GM19395 (cell line): ENCODE results near the gene KRT85.

Source experiments
- ATAC-seq: cut with Tn5 transposase; IDR thresholded peaks from one replicate; pipeline ENCODE4 v1.9.1; 2021; ENCODE audit warnings: mild to moderate bottlenecking, moderate library complexity; ENCODE audit not compliant: unreplicated experiment

The KRT85 gene

DNA sequence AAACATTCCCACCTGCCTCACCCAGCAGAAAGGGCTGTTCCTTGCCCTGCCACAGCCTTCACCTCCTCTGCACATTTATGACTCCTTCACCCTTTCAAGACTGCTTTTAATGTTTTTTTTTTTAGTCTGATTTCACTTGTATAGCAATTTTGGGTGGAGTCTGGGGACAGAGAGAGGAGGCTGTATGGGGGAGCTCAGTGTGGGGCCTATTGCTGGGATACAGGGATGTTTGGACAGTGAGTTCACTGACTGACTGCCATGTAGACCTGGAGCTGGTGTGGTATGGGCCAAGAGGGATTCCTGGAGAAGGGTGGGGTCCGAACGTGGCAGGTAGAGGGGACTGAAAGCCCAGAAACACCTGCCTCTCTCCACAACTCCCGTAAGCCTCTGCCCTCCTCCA is 1.9 kb upstream of the KRT85 start:
- ATAC-seq = no peak

- ATAC-seq = no peak
Observed at GRCh38 chr12:52368508-52368907, 1.2 kb upstream of the KRT85 start.

GRCh38 chr12:52367876-52368275 is 595 bp upstream of the KRT85 start:
- ATAC-seq = no peak

DNA sequence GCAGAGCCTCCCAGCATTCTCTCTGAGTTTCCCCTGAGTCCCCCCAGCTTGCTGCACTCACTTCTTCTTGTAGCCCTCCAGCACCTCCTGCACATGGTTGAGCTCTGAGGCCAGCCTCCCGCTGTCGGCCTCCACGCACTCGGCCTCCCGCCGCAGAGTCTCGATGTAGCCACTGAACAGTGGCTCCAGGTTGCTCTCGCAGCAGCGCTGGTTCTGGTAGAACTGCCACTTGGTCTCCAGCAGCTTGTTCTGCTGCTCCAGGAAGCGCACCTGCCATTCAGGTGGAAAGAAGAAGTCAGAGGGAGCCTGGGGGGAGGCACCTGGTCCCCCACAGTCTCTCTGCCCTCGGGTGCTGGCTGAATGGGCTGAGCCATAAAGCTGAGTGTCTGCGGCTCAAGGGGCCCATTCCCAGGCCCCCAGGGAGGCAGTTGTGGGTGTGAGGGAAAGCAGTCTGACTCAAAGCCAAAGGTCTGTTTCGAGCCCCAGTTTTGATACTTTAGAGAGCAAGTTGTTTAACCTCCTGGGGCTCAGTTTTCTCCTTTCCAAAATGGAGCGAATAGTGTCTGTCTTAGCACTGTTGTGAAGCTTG is 2.3 kb downstream of the KRT85 start:
- no peak for ATAC-seq

GRCh38 chr12:52364061-52364460 is 3.2 kb downstream of the KRT85 start:
- no peak for ATAC-seq

GRCh38 chr12:52363111-52363679 is 4.1 kb downstream of the KRT85 start:
- ATAC-seq = no peak

DNA sequence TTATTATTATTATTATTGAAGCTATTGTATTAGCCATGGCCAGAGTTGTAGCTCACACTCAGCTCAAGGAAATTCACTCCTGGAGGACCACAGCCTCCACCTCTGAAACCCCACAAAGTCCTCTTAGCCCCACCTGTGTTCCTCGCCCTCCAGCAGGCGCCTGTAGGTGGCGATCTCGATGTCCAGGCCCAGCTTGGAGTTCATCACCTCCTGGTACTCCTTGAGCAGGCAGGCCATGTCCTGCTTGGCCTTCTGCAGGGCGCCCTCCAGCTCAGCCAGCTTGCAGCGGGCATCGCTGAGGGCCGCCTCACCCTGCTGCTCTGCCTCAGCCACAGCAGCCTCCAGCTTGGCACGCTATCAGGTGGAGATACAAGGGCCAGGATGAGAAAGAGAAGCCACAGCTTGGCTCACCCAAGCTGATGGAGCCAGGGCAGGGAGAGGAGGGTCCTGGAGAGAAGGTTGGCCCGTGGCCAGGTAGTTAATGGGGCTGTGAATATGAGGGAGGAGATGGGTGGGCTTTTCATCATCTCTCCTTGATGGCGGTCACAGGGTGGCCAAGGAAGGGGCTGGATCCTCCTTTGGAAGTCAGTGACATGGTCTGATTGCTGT is 5.1 kb downstream of the KRT85 start:
- ATAC-seq = no peak

DNA sequence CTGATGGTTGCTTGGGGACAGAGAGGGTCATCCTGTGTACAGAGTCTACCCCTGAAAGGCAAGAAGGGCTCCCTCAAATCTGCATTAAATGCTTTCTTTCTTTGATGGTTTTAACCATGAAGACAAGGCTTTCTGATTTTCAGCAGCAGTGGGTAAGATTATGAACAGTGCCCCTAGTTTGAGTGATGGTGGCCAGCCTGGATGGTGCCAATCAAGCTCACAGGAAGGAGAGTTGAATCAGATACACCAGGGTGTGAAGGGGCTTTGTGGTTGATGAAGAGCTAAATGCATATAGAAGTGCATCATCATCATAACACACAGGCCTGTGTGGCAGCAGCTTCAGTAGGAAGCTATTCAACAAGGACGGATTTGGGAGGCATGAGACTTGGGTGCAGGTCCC is 5.7 kb downstream of the KRT85 start:
- no peak for ATAC-seq

DNA sequence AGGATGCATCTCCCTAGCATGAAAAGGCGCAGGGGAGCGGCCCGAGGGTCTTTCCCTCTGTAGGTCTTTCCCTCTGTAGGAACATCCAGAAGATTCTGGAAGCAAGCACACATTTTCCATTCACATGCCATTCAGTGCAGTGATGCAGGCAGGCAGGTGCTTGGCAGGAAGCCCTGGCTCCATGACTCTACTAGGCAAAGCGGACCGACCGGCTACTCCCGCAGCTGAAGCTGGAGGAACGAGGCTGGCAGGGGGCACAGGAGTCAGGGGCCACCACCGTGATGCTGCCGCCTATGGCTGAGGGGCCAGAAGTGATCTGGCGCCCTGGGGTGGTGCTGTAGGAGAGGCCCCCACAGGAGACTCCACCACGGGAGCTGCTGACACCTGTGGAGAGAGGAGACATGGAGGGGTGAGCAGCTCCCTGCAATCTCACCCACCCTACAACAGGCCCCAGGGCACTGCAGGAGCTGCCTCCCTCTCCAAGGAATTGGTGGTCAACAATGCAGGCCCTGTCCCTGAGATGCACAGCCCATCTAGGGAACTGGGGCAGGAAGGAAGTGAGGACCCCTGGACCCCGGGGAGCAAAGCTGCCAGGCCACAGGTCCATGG is 6.5 kb downstream of the KRT85 start:
- no peak for ATAC-seq

DNA sequence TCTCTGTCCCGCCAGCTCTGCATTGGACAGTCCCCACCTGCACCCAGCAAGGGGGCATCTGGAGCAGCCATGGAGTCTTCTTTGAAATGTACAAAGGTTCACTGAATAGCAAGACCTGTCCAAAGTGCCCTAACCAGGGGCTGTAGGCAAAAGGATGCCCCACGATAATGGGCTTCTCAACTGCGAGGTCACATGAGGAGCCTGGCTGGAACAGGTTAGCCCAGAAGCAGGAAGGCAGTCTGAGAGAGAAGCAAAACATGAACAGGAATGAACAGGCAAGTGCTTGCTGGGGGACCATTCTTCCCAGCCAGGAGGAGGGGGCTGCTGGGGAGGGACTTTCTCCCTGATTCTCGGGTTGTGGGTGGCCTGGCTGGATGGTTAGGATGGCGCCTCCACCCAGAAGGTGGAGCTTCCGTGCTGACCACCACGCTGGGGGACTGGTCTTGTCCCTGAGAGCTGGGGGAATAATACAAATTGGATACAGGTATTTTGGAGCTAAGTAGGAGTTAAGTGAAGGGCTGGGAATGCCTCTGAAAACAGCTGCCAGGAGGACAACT is 7.1 kb downstream of the KRT85 start:
- ATAC-seq = no peak

DNA sequence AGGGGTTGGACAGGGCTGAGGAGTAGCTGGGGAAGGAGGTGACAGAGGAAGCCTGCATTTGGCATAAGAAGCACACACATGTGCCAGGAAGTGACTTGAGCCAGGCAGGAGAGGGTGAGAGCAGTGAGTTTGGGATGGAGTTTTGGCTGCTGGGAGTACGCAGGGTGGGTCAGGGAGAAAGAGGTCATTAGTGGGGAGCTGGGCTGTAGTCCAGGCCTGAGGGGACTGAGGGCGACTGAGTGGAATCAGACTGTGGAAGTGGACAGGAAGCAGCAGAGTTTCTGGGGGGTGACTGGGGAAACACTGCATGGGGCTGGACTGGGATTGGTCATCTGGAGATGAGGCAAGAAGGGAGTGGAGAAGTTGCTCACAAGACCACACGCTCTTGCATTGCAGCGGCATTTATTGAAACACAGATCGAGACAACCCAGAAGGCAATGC is 7.6 kb downstream of the KRT85 start:
- ATAC-seq = no peak

DNA sequence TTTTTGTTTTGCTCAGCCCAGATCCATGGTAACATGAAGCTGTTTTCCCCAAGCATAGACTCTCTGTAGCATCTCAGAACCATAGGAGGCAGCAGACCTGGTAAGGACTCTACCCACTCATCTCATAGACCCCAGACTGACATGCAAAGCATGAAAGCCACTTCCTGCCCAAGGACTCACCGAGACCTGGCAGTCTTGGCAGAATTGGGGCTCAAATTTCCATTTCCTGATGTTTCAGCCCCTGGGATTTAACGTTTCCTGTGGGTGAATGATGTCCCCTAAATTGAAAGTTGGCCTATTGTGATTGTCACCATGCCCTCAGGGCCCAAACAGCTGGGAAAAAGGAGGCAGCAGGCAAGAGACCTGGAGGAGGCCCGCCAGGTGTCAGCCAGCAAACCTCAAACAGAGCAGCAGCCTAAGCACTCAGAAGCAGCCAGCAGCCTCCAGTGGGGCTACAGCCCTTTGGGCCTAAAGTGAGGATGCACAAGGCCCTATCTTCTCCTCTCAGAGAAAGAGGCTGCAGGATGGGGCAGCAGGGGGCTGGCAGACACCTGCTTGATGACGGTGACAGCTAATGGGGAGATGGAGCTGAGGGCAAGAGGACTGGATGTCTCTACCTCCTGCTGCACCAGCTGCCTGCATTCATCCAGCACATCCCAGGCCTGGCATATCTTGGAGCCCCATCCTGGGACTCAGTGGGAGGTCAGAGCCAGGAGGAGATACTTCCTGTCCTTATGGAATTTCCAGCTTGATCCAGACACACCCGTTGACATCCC is 8.5 kb downstream of the KRT85 start:
- peak; percentile 98 for ATAC-seq

DNA sequence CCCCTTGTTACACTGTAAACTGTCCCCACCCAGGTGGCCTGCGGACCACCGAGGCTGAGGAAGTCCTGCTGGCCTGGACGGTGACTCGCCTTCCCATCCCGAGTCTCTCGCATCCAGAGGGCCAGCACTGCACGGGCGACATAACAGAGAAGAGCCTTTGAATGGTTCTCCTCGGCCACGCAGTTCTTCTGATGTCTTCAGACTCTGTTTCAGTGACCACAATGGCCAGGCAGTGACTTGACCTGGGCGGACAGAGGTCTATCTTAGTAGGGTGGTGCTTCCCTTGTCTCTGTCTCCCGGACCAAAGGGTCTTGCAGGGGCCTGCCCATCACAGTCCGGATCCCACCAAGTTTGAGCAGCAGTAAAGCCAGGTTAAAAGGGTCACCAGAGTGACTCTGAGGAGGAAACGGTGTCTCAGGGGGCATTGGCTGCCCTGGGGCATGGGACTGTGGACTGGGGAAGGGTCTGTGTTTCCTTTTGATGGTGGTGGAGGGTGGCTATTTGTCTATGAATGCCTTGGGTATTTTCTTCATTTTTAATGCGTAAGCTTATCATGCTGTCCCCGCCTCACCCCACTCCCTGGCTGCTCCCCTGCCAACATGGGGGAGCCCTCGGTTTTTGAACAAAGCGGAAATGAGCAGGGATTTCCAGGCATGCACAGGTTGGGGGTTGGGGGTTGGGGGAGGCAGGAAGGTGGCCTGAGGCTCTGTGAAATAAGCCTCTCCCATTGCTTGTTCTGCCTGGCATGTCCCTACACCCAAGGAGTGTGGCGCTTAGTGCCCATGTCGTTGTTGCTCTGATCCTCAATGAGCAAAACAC is 10.3 kb downstream of the KRT85 start:
- ATAC-seq = no peak

DNA sequence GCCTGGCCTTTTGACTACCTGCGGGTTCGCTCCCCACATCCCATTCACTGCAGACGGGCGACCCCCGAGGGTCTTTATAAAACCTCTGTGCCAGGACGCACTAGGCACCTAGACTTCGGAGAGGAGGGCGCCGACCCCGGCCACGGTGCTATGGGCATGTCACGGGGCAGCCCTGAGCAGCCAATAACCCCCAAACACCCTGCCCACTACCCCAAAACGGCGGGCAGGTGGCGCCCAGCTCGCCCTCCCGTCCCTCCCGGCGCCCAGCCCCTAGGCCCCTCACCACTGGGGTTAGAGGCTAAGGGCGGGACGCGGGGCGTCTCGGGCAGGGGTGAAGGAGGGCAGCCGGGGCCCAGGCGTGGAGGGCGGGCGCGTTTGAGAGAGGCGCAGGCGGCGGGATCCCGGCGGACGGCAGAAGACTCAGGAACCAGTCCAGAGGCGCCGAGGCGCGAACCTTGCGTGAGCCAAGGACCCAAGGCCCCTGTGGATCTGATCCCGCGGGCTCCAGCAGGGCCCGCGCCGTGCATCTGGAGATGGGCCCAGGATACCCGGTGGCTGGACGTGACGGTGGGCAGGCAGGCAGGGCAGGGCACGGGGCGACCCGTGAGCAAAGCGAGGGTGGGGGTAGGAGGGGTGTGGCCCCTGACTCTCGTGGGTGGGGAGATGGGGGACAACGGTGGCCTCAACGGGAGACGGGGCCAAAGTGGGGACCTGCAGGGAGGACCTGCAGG is 11.1 kb downstream of the KRT85 start:
- no peak for ATAC-seq

GRCh38 chr12:52355176-52355575 is 12.1 kb downstream of the KRT85 start:
- ATAC-seq = no peak

DNA sequence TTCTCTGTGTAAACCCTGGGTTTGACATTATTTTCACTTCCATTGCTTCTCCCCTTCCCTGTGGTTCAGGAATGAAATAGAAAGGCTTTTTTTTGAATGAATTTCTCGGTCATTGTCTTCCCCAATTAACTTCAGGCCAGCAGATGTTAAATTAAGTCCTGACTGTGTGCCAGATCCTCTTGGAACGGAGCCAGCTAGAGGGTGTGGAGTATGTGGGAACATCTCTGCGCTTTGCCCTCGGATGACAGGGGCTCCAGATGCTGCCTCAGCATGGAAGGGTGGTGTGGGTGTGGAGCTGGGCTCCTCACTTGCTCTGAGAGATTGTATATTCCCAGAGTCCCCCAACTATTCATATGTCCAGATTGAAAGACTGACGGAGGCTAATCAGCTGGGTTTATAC is 13.1 kb downstream of the KRT85 start:
- no peak for ATAC-seq

DNA sequence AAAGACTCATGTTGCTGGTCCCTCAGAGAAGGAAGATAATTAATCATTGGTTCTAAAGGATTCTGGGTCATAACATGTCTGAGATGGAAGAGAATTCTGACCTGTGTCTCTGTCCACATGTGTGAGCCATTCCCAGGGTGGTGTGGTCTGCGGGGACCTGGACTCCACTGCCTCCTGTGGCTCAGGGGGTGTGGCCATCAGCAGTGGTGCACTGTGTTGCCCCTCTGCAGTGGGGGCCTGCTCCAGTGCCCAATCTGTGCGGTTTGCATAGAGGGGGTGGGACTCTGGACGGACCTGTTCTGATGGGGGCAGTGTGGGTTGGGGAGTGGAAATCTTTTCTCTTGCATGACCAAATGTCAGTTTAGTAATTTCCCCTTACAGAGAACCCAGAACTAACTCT is 13.5 kb downstream of the KRT85 start:
- ATAC-seq = no peak

- ATAC-seq = no peak
Observed at GRCh38 chr12:52352951-52353350, 14.3 kb downstream of the KRT85 start.

GRCh38 chr12:52351196-52352059 is 15.9 kb downstream of the KRT85 start:
- no peak for ATAC-seq
